PC-3 (cell line): ENCODE data around the gene TXN2.

ENCODE experiments used
- CTCF ChIP-seq: fragments of 300-600 bp; sonication (generic); conservative IDR thresholded peaks from 2 replicates; pipeline ENCODE4 v1.5.1; 2017; ENCODE audit warnings: antibody characterized with exemption, low read depth, mild to moderate bottlenecking, low read length
- EZH2 ChIP-seq: fragments of 300-600 bp; sonication (generic); IDR thresholded peaks from one replicate; pipeline ENCODE4 v1.6.1; 2017; ENCODE audit warnings: antibody characterized with exemption, mild to moderate bottlenecking, low read length; ENCODE audit not compliant: unreplicated experiment
- EZH2phosphoT487 ChIP-seq: fragments of 300-600 bp; sonication (generic); IDR thresholded peaks from 2 replicates; pipeline ENCODE4 v1.6.1; 2018; ENCODE audit warnings: mild to moderate bottlenecking, antibody characterized with exemption, low read length, borderline replicate concordance

- TF ChIP-seq CTCF (no peak), EZH2 (no peak), EZH2phosphoT487 (no peak)
These were observed 41.8 kb downstream of the TXN2 start for GRCh38 chr22:36439481-36440271.
